ENCODE measurements around the gene ELFN1. TPM values are rescaled to one million over a fixed set of nuclear protein-coding genes. Genes with fewer than 3 reads are reported as not detected.

Gene ELFN1
- total and polyA plus RNA-seq, 2 donors (not counting 3 experiments of a cell fraction or from before 2014, with no cell fraction given) = 0.37 to 1.0 TPM

DNA sequence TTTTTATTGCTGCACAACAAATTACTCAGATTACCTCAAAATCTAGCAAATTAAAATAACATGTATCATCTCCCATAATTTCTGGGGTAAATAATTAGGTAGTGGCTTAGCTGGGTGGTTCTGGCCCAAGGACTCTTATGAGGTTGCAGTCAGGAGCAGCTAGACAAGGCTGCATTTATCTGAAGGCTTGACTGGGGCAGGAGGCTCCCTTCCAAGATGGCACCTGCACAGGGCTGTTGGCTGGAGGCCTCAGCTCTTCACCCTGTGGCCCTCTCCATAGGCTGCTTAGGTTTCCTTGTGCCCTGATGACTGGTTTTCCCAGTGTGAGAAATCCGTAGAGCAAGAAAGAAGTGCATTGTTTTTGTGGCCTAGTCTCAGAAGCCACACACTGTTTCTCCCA is 34.7 kb upstream of the ELFN1 start:
- Histone ChIP-seq H3K36me3 (ENCODE audit: control insufficient read depth in 2 of 2, extremely low read depth in 1 of 2, insufficient read depth in 2 of 2, low read length in 2 of 2) (no peaks in the 10 kb centered on the region), H4K20me1 (replicated peaks; ENCODE audit: control insufficient read depth, extremely low read depth, insufficient read depth, low read length) (no peaks in the 10 kb centered on the region), H2AFZ (ENCODE audit: low read depth, low read length) (no peak overlapping the region), H3K27me3 (ENCODE audit: control insufficient read depth in 2 of 2, insufficient read depth in 2 of 2, low read length in 2 of 2) (no peaks in the 10 kb centered on the region), H3K9me3 (replicated peaks; ENCODE audit: control insufficient read depth, insufficient read depth, low read length) (no peaks in the 10 kb centered on the region), H3K4me2 (ENCODE audit: insufficient read depth, low read length) (no peak overlapping the region), H3K79me2 (ENCODE audit: control insufficient read depth, insufficient read depth, low read length) (no peaks in the 10 kb centered on the region), H3K4me1 (ENCODE audit: control insufficient read depth, extremely low read depth, insufficient read depth, low read length) (no peaks in the 10 kb centered on the region), H3K27ac (ENCODE audit: insufficient read depth, low read depth, low read length) (no peak overlapping the region), H3K9ac (replicated peaks; ENCODE audit: extremely low read depth, insufficient read depth, low read length) (no peak overlapping the region), H3K9me1 (replicated peaks; ENCODE audit: control insufficient read depth, extremely low read depth, insufficient read depth, low read length) (no peaks in the 10 kb centered on the region), H3K4me3 (replicated peaks in 1 of 3; ENCODE audit: insufficient read depth in 1 of 3, low read depth in 1 of 3, low read length in 3 of 3) (no peak overlapping the region)
- CTCF ChIA-PET = interaction anchor here (1.5 kb wide), 1 partner anchor 11 kb away, joined by 3 read pairs; no protein-coding TSS in a partner anchor
- TF ChIP-seq EZH2 (IDR thresholded peaks at IDR 0.05; ENCODE audit: borderline replicate concordance, low read depth, low read length, severe bottlenecking) = no peak
- TF ChIP-seq, protein P1, sequence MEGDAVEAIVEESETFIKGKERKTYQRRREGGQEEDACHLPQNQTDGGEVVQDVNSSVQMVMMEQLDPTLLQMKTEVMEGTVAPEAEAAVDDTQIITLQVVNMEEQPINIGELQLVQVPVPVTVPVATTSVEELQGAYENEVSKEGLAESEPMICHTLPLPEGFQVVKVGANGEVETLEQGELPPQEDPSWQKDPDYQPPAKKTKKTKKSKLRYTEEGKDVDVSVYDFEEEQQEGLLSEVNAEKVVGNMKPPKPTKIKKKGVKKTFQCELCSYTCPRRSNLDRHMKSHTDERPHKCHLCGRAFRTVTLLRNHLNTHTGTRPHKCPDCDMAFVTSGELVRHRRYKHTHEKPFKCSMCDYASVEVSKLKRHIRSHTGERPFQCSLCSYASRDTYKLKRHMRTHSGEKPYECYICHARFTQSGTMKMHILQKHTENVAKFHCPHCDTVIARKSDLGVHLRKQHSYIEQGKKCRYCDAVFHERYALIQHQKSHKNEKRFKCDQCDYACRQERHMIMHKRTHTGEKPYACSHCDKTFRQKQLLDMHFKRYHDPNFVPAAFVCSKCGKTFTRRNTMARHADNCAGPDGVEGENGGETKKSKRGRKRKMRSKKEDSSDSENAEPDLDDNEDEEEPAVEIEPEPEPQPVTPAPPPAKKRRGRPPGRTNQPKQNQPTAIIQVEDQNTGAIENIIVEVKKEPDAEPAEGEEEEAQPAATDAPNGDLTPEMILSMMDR (IDR thresholded peaks at IDR 0.05; ENCODE audit: extremely low read depth in 1 of 2, insufficient read depth in 1 of 2, low read depth in 1 of 2, low read length in 2 of 2) = no peak
- no peak for TF ChIP-seq FOS (IDR thresholded peaks at IDR 0.05; ENCODE audit: borderline replicate concordance, insufficient read depth, low read length)
- no peak for TF ChIP-seq MYC (IDR thresholded peaks at IDR 0.05; ENCODE audit: low read depth, low read length)
- BruUV-seq (replicated peaks) = no TSS peak
- dilution Hi-C loops (cut with MboI; ENCODE audit: extremely low pct_ligation_motif_present, low sequenced_read_pairs) = no loop called here
- intact Hi-C loops (cut with micrococcal nuclease) = no loop called here
- FAIRE-seq (no peak), DNase-seq (ENCODE audit: low read depth, low spot score) (no peak)
- POLR2A ChIA-PET = no interaction called here

DNA sequence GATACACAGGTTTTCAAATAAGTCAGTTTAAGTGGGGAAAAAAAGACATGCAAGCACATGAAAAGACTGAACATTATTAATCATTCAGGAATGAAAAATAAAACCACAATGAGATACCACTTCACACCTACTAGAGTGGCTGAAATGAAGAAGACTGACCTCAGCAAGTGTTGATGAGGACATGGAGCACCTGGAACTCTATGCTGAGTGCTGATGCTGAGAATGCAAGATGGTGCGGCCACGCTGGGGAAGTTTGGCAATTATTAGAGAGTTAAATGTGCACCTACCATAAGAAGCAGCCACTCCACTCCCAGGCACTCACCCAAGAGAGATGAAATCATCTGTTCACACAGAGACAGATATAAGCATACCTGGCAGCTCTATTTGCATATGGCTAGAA is 32.9 kb upstream of the ELFN1 start:
- Histone ChIP-seq H3K4me3 (replicated peaks in 1 of 3; ENCODE audit: insufficient read depth in 1 of 3, low read depth in 1 of 3, low read length in 3 of 3) (no peak overlapping the region), H3K4me2 (ENCODE audit: insufficient read depth, low read length) (no peak overlapping the region), H3K27me3 (ENCODE audit: control insufficient read depth in 2 of 2, insufficient read depth in 2 of 2, low read length in 2 of 2) (no peaks in the 10 kb centered on the region), H3K27ac (ENCODE audit: insufficient read depth, low read depth, low read length) (no peak overlapping the region), H3K9me3 (replicated peaks; ENCODE audit: control insufficient read depth, insufficient read depth, low read length) (no peaks in the 10 kb centered on the region), H2AFZ (ENCODE audit: low read depth, low read length) (no peak overlapping the region), H3K9ac (replicated peaks; ENCODE audit: extremely low read depth, insufficient read depth, low read length) (no peak overlapping the region), H3K79me2 (ENCODE audit: control insufficient read depth, insufficient read depth, low read length) (no peaks in the 10 kb centered on the region), H3K4me1 (ENCODE audit: control insufficient read depth, extremely low read depth, insufficient read depth, low read length) (no peaks in the 10 kb centered on the region), H4K20me1 (replicated peaks; ENCODE audit: control insufficient read depth, extremely low read depth, insufficient read depth, low read length) (no peaks in the 10 kb centered on the region), H3K9me1 (replicated peaks; ENCODE audit: control insufficient read depth, extremely low read depth, insufficient read depth, low read length) (no peaks in the 10 kb centered on the region), H3K36me3 (ENCODE audit: control insufficient read depth in 2 of 2, extremely low read depth in 1 of 2, insufficient read depth in 2 of 2, low read length in 2 of 2) (no peaks in the 10 kb centered on the region)
- no TSS peak for BruUV-seq (replicated peaks)
- dilution Hi-C loops (cut with MboI; ENCODE audit: extremely low pct_ligation_motif_present, low sequenced_read_pairs) (no loop called here), intact Hi-C loops (cut with micrococcal nuclease) (no loop called here)
- FAIRE-seq (no peak), DNase-seq (ENCODE audit: low read depth, low spot score) (no peak)
- no peak for TF ChIP-seq POLR2AphosphoS5 (IDR thresholded peaks at IDR 0.05; ENCODE audit: insufficient read depth, low read depth, low read length)
- no peak for TF ChIP-seq JUN (IDR thresholded peaks at IDR 0.05; ENCODE audit: borderline replicate concordance, insufficient read depth, insufficient read length, low read depth)
- TF ChIP-seq, protein P1 (IDR thresholded peaks at IDR 0.05; ENCODE audit: extremely low read depth in 1 of 2, insufficient read depth in 1 of 2, low read depth in 1 of 2, low read length in 2 of 2) = no peak
- TF ChIP-seq EZH2 (IDR thresholded peaks at IDR 0.05; ENCODE audit: borderline replicate concordance, low read depth, low read length, severe bottlenecking) = no peak
- no peak for TF ChIP-seq POLR2A (IDR thresholded peaks at IDR 0.05; ENCODE audit: low read depth, low read length)
- TF ChIP-seq GATA2 (IDR thresholded peaks at IDR 0.05; ENCODE audit: insufficient read depth, insufficient read length, low read depth, low read length) = no peak
- no peak for TF ChIP-seq FOS (IDR thresholded peaks at IDR 0.05; ENCODE audit: borderline replicate concordance, insufficient read depth, low read length)
- ChIA-PET POLR2A (no interaction called here), CTCF (interaction anchor here (0.6 to 1.0 kb wide), 2 partner anchors 10 to 27 kb away, joined by 3 to 7 read pairs; no protein-coding TSS in a partner anchor)

Data from endothelial cell of umbilical vein (primary cell).